NCI-H748 treated with DMSO at 0.1 percent for 48 hours (cell line): ENCODE results near the gene FKBP5.

Source experiments
- DNase-seq: peaks from one replicate; lab custom pipeline; 2025; lab: John Stamatoyannopoulos, UW

Gene FKBP5

DNA sequence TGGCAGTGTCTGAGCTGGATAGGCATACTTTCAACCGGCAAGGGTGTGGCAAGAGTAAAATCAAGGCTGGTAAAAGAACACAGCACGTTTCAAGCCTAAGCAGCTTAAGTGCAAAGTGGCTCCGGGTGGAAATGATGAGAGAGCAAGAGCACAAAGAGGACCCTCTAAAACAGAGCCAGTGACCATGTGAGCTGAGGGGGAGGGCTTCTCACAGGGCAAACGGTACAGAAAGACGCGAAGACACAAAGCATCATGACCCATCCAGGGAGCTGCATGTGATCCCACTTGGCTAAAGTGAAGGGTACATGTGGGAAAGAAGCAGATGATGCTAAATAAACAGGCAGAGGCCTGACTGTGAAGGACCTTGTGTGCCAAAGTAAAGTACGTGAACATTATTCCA, 25.7 kb downstream of the FKBP5 start:
- DNase-seq, result no peak

DNA sequence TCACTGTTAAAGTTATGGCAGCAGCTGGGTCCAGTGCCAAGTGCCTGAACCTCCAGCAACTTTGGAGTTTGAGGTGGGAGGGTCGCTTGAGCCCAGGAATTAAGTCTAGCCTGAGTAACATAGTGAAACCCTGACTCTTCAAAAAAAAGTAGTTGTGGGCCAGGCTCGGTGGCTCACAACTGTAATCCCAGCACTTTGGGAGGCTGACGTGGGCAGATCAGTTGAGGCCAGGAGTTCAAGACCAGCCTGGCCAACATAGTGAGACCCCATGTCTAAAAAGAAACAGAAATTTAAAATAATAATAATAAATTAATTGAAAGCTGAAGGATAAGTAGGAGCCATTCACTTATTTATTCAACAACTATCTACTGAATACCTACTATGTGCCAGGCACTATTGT, 33.8 kb downstream of the FKBP5 start:
- no peak for DNase-seq

DNA sequence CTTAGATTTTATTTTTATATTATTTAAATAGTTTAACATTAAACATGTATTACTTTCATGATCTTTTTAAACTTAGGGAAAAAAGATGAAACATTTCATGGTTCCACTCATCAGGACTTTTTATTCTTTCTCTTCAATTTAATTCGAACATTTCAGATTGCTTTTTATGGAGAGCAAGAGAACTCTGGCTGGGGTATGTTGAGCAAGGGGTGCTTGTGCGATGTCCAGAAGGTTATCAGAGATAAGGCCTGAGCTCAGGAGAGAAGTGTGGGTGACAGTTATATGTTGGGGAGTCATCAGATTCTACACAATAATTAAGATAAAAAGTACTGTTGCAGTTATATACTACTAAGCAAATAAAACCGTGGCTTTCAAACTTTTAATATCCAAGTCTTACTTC, 37.5 kb downstream of the FKBP5 start:
- DNase-seq, result no peak

DNA sequence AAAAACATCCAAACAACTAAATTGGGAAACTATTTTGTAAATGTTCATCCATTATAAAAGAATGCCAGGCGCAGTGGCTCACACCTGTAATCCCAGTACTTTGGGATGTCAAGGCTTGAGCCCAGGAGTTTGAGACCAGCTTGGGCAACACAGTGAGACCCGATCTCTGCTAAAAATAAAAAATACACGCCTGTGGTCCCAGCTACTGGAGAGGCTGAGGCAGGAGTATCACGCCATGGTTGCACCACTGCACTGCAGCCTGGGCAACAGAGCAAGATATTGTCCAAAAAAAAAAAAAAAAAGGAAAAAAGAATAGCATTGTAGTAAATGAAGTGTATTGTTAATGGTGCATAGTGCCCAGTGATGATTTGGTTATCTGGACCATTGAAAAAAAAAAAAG, 38.7 kb downstream of the FKBP5 start:
- no peak for DNase-seq

DNA sequence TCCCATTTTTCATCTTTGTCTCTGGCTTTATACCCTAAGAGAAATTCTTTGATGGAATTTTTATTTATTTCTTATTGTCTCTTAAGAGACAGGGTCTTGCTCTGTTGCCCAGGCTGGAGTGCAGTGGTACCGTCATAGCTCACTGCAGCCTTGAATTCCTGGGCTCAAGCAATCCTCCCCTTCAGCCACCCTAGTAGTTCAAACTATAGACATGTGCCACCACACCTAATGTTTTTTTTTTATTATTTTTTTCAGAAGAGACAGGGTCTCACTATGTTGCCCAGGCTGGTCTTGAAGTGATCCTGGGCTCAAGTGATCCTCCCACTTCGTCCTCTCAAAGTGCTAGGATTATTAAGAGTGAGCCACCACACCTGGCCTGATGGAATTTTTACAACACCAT, 40.5 kb downstream of the FKBP5 start:
- no peak for DNase-seq

DNA sequence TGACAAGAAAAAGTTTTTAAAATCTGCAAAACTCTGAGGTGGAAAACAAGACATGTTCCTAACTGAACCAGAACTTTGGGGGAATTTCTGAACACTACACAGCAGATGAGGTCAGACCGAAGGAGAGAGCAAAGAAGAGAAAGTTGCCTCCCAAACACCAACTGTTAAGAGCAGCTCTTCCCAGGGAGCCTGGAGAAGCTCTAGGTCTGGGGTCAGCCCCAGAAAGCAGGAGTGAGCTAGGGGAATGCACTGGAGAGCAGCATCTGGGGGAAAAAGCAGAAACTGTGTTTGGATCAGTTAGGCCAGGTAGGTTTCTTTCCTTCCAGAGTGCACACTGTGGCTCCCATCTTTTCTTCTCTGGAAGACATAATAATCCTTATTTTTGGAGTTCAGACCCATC, 41.3 kb downstream of the FKBP5 start:
- DNase-seq, result no peak

DNA sequence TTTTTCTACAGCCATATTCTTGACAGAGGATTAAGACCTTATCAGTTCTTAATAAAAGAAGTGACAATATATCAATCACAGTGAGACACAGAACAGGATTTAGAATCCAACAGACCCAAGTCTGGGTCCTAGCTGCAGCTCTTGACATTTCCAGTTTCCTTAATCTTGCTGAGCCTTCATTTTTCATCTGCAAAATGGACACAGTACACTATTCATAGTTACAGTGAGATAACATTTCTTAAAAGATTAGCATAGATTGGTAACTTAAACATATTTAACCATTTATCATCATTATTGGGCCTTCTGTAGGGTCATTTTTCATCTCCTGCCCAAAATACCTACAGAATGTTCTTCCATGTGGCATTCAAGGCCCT, 45.6 kb downstream of the FKBP5 start:
- no peak for DNase-seq

DNA sequence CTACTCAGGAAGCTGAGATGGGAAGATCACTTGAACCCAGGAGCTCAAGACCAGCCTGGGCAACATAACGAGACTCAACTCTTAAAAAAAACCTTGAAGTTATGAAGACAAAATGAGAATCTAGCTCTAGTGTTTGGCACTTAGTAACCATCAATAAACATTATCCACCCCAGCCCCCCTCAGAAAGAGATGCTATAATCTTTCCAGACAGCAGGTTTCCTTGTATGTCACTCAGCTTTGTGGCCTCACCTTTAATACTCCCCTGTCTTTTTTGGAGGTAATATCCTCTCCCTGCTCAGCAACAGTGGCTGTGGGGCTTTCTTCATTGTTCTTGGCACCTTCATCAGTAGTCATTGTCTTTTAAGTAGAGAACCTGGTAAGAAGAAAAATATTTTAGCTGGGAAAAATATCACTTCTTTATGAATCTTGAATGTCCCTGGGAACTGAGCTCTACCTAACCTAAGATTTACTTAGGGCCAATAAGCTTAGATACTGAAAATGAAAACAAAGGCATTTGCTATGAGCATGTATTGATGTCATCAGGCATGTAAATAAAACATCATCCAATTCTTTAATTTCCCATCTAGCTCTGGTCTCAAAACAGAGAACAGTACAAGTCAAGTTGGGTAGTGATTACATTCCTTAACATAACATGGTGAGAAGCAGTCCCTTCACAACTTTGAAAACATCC, 46.1 kb downstream of the FKBP5 start:
- DNase-seq, result no peak

DNA sequence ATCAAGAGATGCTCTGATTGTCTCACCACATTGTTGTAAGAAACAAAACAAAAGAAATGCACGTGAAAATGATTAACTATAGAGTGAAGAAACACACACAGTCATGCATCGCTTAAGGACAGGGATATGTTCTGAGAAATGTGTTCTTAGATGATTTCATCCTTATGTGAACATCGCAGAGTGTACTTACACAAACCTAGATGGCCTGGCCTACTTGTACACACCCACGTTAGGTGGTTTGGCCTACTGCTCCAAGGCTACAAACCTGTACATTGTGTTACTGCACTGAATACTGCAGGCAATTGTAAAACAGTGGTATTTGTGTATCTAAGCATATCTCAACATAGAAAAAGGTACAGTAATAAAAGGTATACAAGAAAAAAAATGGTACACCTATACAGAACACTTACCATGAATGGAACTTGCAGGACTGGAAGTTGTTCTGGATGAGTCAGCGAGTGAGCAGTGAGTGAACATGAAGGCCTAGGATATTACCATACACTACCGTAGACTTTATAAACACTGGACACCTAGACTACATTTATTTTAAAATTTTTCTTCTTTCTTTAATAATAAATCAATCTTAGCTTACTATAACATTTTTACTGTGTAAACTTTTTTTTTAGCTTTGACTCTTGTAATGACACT, 48.6 kb downstream of the FKBP5 start:
- DNase-seq, result no peak

DNA sequence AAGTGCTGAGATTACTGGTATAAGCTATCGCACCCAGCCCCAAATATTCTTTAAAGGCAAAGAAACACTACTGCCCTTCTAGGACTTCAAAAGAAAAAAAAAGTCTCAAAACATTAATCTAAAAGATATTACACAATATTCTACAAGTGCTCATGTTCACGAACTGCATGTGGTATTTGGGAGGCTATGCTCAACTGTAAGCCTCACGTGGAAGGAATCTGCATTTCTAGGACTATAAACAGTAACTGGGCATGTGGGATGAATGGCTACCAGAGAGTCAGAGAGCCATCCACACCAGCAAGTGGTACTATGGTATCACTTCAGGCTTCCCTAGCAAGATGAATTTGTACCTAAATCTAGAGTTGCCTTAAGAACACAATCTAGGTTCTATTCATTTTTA, 50.0 kb downstream of the FKBP5 start:
- DNase-seq, result no peak

DNA sequence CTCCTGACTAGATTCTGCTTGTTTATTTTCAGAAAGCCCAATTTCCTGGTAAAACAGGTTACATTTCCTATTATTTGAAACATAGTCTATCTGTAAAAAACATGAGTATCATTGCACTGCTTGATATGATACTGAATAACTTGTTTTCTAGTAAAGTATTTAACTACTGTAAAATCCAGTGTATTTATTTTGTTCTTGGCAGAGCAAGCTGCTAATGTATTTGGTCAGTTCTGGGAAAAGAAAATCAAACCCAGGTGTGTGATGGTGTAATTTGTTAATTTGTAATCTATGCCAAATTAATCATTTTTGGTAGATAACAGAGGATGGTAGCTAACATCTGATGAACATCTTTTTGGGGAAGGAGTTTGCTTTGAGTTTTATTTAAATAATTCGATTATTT, 50.8 kb downstream of the FKBP5 start:
- DNase-seq, result no peak

DNA sequence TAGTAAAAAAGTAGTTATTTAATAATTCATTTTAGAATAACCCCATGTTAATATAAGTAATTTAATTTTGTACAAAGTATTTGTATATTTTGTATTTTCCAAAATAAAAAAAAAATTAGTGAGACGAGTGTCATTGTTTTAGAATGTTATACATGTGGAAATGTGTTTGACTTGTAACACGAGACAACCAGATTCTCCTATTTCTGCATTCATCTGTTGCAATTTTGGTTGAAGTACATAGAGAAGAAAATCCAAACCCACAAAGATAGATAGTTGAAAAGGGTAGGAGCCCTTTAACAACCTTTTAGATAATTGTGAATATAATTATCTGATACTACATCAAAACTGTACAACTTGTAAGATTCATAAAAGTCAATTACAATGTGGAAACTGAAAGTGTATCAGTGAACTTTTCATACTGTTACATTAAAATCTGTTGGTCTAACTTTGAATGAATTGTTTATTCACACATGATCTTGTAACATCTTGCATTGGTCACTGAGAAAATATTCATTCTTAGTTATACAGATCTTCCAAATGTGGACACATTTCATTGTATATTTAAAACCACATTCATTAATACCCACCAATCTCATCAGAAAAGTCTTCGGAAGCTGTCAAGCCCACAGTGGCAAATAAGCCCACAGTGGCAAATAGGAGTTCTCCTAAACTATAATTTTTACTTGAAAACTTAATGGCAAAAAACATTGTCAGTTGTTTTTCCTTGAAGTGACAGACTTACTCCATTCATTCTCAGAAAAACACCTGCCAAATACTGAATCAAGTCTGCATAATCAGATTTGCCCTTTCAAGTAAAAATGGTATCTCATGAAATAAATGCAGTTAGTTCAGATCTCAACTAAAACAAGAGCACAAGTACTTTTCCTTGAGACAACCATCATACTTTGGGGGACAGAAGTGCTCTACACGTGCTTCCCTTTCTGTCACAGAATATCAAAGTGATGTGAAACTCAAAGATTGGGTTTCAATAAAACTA, 52.8 kb downstream of the FKBP5 start:
- DNase-seq, result no peak

DNA sequence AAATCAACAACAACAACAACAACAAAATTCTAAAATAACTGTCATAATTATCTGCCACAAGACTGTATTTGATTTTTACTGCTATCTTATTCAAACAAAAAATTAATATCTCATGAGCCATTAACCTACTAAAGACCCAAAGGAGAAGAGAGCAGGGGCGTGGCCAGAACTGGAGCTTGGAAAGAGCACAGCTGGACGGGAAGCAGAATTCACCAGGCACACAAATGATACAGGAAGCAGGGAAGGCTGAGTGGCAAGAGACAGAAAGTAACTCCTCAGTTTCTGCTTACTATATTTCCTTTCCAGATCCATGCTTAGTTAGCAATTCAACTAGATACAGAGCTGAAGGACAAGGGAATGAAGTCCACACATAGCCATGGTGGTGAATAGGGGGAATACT, 54.4 kb downstream of the FKBP5 start:
- no peak for DNase-seq

DNA sequence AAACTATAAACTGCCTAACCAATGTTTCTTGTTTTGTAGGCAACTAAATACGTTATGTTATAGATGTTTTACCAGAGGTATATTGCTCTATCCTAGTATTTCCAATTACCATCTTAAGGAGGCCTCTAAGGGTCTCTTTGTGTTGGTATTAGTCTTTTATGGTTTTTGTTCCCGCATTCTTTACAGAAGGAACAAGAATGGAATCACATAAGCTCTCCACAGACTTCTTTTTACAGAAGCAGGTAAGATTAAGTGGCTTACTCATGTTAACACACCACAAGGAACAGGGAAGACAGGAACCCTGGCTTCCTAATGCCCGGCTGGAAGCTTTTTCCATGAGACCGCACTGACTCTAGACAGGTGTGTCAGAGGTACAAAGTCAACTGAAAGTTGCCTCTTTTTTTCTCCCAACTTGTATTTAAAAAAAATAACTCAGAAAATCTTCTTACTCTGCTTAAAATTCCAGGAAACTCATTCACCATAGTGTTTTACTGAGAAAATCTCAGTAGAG, 55.1 kb downstream of the FKBP5 start:
- DNase-seq, result no peak

DNA sequence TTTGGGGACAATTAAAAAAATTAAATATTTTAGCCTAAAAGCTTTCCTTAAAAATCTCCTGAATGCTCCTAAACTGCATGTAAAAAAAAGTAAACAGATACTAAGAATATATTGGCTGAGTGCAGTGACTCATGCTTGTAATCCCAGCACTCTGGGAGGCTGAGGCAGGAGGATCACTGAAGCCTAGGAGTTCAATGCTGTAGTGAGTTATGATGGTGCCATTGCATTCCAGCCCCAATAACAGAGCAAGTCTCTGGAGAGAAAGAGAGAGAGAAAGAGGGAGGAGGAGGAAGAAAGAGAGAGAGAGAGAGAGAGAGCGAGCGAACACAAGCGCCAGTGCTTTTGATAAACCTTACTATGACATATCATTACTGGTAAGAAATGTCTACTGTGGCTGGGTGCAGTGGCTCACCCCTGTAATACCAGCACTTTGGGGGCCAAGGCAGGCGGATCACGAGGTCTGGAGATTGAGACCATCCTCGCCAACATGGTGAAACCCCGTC, 58.8 kb downstream of the FKBP5 start:
- no peak for DNase-seq

DNA sequence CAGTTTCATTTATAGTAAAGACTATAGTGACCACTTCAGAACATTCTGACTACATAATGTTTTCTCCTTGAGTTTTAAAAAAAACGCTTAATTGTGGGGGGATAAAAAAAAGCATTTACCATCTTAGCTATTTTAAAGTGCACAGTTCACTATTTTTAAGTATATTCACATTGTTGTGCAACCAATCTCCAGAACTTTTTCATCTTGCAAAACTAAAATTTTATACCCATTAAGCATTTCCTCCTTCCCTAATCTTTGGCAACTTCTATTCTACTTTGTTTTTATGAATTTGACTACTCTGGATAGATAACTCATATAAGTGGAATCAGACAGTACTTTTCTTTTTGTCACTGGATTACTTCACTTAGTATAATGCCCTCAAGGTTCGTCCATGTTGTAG, 62.3 kb downstream of the FKBP5 start:
- no peak for DNase-seq

DNA sequence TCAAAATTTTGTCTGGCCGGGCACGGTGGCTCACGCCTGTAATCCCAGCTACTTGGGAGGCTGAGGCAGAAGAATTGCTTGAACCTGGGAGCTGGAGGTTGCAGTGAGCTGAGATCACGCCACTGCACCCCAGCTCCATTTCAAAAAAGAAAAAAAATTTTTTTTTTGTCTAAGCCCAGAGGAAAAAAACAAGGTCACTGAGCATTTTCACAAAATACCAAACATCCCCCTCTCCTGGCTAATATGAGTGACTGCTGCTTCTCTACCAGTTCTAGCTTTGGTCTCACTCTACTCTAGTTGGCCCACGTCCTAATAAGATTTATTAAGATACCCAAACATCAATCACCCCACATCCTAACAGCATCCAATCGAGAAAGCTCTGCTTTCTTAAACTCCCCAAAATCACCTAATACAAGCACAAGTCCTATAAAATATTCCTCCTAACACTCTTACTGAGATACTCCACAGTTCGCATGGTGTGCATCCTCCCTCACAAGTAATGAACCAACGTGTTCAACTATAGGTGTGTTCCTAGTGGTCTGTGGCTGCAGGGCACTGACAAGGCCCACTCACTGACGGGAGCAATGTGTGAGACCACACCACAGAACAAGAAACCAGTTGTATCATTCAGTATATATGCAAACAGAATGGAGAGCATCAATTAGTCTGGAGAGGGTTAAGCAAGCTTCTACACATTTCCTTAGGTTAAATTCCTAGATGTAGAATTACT, 64.2 kb downstream of the FKBP5 start:
- DNase-seq, result no peak

DNA sequence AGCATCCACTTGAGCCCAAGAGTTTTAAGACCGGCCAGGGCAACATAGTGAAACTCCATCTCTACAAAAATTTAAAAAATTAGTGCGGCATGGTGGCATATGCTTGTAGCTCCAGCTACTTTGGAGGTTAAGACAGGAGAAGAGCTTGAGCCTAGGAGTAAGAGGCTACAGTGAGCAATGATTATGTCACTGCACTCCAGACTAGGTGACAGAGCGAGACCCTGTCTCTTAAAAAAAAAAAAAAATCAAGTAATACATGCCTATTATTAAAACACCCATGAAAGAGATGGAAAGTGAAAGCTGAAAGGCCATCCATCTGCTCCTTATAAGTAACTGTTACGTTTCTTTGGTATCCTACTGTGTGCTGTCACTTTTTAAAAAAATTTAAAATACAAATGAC, 66.4 kb downstream of the FKBP5 start:
- no peak for DNase-seq

DNA sequence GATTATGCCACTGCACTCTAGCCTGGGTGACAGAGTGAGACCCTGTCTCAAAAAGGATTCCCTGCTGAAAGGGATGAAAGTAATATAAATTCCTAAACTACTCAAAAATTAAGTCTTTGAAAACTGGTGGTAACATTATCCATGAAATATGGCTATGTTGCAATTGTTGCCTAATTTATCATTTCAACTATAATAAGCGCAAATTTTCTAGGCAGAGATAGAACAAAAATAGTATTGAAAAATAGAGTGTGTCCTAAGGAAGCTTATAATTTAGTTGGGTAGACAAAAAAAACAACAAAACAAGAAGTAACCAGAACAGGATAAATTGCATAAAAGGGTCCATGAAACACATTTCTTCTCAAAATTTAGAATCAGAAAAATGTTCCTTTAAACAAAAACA, 68.0 kb downstream of the FKBP5 start:
- no peak for DNase-seq

DNA sequence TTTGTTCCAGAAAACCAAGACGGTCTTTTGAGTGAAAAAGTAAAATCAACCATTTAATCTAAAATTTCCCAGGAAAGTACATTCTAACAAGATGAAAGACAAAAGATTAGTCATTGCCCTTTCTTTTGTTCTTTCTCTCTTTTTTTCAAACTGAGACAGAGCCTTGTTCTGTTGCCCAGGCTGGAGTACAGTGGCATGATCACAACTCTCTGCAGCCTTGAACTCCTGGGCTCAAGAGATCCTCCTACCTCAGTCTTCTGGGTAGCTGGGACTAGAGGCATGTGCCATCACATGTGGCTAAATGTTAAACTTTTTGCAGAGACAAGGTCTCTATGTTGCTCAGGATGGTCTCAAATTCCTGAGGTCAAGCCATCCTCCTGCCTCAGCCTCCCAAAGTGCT, 75.0 kb downstream of the FKBP5 start:
- no peak for DNase-seq

DNA sequence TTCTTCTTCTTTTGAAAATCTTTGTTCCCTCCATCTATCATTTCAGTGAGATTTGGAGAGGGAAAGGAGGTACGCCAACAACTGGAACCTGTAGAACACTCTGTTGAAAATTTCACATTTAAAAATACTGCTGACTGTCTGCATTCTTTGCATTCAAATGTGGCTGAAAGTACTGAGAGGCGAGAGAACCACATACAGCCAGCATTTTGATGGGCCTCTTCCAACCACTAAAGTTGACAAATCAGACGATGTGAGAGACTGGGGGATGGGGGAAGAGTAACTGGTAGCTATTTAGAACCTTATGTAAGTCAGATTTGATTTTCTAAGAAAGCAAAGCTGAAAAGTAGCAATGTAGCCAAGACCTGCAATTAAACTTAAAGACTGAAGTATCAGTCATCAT, 77.5 kb downstream of the FKBP5 start:
- no peak for DNase-seq

DNA sequence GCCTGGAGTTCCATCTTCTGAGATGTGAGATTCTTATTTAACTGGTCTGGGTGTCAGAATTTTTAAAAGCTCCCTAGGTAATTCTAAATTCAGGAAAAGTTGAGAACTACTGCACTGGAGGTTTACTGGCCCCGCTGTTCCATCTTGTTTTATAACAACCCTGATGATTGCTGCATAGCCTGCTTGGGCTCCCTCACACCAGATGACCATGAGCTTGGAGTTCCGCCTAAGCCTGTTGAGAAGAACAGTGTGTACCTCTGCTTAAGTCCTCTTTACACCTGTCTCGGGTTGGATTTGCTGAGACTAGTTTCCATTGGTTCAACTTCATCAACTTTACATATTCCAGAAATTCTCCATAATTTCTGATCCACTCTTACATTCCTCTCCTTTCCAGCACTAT, 77.9 kb downstream of the FKBP5 start:
- DNase-seq, result no peak
